ENCODE results near the gene ARHGAP22.

- TF ChIP-seq CTCF (conservative IDR thresholded peaks at IDR 0.05 in 1 of 2, IDR thresholded peaks at IDR 0.05 in 1 of 2; ENCODE audit: extremely low read depth in 1 of 2, insufficient read depth in 1 of 2, low read depth in 1 of 2, low read length in 2 of 2) (no peak), EZH2 (IDR thresholded peaks at IDR 0.05; ENCODE audit: borderline replicate concordance, low read length) (no peak)
These were observed 148.5 kb downstream of the ARHGAP22 start for GRCh38 chr10:48456361-48456804.
